Pulmonary artery endothelial cell (primary cell): Measurements from ENCODE around the gene IFNL3. TPM values are rescaled to one million over a fixed set of nuclear protein-coding genes. Genes with fewer than 3 reads are reported as not detected.
"Not testable (repeated sequence)": the region's sequence is repeated elsewhere in the genome, so short reads cannot be mapped to it uniquely, and the experiment has no call there.

ENCODE experiments used
- DNase-seq: peaks from one replicate; pipeline ENCODE4 v3.0.0-alpha.2; 2011; ENCODE audit warnings: low read depth, low spot score
- total RNA-seq: library from RNA; depleted of rRNA; stranded (reverse); fragments of >200 nt; gene quantifications from 2 replicates; pipeline ENCODE4 v1.2.3, GENCODE V29; 2014

IFNL3 gene
- total RNA-seq, 1 donor from 2014 or later = not detected

DNA sequence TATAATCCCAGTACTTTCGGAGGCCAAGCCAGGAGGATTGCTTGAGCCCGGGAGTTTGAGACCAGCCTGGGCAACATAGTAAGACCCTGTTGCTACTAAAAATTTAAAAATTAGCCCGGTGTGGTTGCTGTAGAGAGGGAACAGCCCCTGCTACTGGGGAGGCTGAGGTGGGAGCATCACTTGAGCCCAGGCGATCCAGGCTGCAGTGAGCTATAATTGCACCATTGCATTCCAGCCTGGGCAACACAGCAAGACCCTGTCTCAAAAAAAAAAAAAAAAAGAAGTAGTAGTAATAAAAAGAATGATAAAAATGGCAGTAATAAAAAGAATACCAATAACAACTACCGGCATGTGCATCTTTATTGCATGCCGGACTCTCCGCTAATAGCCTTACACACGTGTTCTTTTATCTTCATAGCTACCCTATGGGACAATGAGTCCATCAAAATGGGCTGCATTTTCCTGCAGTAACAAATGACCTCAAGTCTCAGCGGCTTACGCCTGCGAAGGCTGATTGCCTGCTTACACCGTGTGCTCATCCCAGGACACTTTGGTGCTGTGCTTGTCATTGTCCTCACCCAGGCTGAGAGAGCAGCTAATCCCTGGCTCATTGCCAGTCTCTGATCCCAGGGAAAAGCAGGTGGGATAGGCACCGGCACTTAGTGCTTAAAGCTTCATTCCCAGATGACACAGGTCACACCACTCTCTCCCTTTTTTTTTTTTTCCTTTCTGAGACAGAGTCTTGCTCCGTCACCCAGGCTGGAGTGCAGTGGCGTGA lies 26.4 kb downstream of the IFNL3 start:
- no peak for DNase-seq

DNA sequence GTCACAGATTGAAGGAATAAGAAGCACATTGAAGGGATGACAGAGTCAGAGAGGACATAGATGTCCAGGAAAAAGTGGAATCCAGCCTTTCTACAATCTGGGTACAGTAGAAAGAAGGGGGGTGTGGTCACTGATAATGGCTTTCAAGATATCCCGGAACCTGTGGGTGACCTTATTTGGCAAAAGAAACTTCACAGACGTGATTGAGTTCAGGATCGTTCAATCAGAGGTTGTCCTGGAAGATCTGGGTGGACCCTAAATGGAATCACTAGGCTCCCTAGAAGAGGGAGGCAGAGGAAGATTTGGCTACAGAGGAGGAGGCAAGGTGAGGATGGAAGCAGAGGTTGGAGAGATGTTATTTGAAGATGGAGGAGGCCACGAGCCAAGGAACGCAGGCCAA lies 27.7 kb downstream of the IFNL3 start:
- DNase-seq = no peak

DNA sequence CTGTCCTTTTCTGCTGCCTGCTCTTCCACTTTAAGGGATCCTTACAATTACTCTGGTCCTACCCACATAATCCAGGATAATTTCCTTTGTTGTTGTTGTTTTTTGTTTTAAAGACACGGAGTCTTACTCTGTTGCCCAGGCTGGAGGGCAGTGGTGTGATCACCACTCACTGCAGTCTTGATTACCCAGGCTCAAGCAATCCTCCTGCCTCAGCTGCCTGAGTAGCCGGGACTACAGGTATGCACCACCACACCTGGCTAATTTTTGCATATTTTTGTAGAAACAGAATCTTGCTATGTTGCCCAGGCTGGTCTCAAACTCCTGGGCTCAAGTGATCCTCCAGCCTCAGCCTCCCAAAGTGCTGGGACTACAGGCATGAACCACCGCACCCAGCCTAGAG lies 29.5 kb downstream of the IFNL3 start:
- DNase-seq = not testable (repeated sequence)

DNA sequence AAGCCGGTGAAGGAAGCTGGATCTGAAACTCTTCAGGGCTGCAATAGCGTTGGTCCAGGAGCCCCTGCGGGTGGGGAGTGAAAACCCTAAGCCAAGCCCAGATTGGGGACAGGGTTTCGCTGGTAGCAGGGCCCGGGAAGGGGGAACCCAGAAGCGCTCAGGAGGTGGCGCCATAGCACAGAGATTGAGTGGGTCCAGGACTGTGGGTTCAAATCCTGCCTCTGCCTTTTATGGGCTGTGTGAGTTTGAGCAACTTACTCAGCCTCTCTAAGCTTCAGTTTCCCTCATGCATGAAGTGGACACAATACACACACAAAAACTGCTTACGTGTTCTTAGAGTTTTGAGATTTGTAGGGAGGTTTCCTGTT lies 32.4 kb downstream of the IFNL3 start:
- DNase-seq = no peak

DNA sequence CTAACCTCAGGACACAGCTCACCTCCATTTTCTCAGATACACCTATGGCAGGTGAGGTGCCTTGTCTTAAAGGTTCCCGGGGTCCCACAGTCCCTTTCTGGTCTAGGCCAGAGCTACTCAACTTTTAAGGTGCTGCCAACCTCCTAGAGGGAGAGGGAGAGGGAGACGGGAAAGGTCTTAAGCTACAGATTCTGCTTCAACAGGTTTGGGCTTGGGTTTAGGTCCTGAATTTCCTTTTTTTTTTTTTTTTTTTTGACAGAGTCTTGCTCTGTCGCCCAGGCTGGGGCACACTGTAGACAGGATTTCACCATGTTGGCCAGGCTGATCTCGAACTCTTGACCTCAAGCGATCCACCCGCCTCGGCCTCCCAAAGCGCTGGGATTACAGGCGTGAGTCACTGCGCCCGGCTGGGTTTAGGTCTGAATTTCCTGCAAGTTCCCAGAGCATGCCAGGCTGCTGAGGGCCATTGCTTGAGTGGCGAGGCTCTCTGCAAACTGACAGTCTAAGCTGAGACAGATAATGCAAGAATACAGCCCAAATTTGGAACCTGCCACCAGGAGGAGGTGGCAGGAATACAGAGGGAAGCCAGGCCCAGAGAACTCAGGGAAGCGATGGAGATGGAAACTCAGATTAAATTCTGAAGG lies 33.0 kb downstream of the IFNL3 start:
- no peak for DNase-seq

DNA sequence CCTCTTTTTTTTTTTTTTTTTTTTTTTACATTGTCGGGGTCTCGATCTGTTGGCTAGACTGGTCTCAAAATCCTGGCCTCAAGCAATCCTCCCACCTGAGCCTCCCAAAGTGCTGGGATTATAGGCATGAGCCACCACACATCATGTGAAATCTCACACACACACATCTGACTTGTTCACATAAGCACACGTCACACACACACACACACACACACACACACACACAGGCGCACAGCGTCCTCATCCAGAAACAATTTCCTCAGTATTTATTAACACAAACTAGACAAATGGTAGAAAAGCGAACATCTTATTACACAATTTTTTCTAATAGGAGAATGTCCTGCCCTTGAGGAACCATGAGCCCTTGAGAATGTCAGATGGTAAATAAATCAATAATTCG lies 35.6 kb downstream of the IFNL3 start:
- DNase-seq = no peak

DNA sequence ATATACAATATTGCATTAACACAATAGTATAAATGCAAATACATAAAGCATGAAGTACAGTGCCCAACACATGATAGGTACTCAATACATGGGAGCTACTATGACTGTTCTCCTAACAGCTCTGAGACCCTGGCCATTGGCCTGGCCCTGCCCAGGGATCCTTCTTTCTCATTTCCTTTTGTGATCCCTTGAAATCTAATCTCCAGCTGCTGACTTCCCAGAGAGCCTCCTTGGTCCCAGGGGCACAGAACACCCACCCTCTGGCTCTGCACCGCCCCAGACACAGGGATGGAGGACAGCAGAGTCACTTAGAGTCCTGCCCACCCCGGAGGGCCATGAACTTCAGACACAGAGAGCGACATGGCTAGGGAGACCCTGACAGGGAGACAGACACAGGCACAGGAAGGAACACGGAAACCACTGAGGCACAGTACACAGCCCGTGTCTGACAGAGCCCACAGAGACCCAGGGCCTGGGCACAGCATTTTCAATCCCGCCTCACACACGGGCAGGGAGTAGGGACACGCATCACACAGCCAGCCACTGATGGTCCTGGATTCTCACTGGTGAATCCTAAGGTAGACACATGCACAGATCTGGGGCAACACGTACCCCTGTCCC lies 36.5 kb downstream of the IFNL3 start:
- no peak for DNase-seq

DNA sequence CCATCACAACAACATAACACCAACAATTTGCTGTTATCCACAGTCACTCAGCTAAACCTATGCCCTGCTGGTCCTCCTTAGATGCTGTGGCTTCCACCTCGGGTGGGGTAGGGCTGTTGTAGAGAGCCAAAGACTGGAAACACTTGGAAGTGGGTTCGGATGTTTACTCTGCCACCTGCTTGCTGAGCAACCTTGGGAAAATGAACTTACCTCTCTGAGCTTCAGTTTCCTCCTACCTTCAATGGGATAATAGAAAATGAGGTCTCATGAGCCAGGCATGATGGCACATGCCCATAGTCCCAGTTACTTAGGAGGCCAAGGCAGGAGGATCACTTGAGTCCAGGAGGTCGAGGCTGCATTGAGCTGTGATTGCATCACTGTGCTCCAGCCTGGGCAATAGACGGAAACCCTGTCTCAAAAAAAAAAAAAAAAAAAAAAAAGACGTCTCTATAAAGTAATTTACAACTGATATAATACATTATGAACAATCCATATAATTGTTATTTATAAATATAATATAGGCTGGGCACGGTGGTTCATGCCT lies 37.4 kb downstream of the IFNL3 start:
- DNase-seq = no peak

DNA sequence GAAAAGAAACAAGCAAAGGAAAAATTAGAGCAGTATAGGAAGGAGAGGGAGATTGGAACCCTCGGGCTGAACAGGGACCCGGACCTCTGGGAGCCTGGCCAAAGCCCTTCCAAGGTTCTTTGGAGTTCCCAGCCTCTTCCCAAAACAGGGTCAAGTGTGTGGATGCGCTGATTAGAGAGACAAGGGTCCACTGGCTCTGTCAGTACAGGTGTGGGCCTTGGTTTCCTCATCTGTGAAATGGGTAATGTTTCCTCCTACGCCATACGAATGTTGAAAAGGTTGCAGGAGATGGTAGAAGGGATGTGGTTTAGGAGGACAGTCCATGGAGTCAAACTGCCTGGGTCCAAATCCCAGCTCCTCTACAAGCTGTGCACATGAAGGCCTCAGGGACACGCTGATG lies 38.7 kb downstream of the IFNL3 start:
- no peak for DNase-seq

DNA sequence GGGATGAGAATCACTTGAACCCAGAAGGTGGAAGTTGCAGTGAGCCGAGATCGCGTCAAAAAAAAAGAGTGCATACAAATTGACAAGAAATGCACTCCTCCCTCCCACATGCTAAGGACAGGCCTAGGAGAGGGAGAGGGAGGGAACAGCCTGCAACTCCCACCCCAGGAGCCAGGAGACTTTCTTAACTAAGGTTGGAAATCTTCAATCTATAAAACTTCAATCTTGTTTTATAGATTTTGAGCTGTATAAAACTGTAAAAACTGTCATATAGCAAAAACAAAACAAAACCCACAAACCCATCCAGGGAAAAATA lies 39.4 kb downstream of the IFNL3 start:
- DNase-seq = no peak

DNA sequence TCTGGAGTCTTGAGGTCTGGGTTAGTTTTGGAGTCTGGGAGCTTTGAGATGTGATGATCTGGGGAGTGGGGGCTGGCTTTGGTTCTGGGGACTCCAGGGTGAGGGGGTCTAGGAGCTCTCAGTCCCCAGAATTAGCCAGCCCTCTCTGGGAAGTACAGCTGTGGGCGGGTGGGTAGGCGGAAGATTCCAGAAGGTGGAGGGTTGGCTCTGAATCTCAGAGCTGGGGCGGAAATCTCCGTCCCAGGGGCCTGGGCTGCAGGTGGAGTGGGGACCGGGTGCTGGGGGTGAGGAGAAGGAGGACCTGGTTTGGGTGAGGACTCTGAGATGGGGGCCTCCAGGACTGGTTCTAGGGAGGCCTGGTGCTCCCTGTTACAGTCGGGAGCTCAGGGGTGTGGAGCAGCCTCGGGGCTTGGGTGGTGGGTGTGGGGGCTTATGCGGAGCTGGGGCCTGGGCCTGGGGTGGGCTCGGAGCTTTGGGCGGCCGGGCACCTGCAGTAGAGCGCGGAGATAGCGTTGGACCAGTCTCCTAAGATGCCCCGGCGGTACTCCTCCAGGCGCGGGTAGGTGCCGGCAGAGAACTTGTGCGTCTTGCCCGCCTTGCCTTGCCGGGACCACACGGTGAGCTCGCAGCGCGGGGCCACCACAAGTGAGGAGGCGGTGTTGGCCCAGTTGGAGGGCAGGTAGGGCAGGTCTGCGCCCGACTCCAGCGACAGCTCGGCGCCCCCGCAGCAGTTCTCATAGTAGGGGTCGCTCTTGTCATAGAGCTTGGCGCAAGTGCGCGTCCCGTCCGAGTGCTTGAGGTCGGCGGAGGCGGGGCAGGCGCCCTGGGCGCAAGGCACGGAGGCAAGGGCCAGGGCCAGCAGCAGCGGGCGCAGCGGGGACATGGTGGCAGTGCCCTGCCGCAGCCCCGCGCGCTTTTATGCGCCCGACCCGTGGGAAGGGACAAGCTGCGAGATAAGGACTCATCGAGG lies 41.1 kb downstream of the IFNL3 start, which contains the start of gene SYCN:
Gene SYCN, minus strand, starts transcription at position 892 of the 970 bp plus-strand sequence. Its CDS starts 9 bp downstream, at position 883.
- DNase-seq = no peak

DNA sequence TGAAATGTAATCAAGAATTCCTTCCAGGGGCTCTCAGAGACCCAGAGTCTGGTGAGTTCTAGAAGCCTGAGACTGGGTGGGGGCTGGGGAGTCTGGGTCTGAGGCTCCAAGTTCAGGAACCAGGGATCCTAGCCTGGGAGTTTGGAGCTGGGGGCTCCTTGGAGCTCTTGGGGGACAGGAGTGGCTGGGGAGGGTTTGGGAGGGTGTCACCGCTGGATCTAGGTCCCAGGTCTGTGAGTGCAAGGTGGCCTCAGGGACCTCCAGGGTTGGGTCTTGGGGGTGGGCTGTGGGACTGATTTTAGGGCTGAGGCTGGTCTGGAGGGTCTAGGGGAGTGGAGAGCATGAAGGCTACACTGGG lies 41.8 kb downstream of the IFNL3 start:
- DNase-seq = no peak

DNA sequence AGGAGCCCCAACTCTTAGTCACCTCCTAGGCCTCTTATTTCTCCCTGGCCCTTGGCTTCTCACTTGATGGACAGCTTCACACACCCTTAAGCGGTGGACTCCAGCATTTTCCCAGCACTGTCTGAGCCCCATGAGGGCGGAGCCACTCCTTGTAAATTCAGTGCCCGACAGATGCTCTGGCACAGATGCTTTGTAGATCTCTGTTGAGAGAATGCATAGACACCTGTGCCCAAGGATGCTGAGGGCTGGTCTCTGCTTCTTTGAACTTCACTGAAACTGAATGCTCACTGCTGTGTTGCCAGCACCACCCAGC lies 44.0 kb downstream of the IFNL3 start:
- no peak for DNase-seq

DNA sequence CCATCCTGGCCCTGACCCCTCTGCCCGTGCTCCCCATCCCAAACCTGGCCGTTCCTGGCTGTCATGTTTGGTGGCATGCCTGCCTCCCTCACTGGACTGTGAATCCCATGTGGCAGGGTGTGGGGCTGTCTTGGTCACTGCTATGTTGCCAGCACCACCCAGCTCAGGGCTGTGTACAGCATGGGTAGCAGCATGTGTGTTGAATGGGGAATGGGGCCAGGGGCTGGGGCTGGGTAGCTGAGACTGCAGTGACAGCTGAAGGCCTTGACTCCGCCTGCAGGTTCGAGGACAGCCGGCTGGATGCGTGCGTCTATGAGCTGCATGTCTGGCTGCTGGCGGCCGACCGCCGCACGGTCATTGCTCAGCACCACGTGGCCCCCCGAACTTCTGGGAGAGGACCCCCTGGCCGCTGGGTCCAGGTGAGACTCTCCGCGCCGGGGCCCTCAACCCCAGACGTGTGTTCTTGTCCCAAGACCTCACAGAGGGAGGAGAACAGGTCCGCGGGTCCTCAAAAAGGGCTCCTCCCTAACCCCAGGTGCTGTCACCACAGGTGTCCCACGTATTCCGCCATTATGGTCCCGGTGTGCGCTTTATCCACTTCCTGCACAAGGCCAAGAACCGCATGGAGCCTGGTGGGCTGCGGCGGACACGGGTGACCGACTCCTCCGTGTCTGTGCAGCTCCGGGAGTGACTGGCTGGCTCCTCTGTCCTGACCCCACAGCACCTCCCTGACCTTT lies 44.6 kb downstream of the IFNL3 start:
- no peak for DNase-seq

DNA sequence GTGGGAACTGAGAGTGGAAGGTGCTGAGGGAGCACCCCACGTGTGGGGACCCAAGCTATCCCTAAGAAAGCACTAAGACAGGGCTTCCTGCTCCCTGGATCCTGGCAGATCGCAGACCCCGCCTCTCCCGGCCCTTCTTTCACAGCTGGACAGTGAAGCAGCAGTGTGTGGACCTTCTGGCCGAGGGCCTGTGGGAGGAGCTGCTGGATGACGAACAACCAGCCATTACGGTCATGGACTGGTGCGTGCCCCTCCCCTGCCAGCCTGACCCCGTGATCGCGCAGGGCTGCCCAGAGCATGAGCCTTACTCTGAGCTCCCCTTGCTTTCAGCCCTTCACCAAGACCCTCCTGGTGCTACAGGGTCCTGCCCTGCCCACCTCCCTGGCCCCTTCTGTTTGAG lies 45.8 kb downstream of the IFNL3 start:
- no peak for DNase-seq

DNA sequence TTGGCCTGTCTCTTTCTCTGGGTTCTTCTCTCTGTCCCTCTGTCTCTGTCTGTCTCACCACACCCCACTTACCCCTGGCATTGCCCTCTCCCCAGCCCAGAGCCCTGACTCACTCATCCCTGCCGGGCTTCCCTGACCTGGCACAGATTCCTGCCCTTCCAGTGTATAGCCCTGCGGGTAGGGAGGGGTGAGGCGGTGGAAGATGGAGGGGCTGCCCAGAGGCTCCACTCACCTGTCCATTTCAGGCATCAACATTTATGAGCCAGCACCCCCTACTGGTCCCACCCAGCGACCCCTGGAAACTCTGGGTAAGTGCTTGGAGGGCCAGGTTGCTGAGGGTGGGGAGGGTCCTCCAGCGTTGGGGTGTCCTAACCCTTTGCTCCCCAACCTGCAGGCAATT lies 47.0 kb downstream of the IFNL3 start:
- DNase-seq = no peak

DNA sequence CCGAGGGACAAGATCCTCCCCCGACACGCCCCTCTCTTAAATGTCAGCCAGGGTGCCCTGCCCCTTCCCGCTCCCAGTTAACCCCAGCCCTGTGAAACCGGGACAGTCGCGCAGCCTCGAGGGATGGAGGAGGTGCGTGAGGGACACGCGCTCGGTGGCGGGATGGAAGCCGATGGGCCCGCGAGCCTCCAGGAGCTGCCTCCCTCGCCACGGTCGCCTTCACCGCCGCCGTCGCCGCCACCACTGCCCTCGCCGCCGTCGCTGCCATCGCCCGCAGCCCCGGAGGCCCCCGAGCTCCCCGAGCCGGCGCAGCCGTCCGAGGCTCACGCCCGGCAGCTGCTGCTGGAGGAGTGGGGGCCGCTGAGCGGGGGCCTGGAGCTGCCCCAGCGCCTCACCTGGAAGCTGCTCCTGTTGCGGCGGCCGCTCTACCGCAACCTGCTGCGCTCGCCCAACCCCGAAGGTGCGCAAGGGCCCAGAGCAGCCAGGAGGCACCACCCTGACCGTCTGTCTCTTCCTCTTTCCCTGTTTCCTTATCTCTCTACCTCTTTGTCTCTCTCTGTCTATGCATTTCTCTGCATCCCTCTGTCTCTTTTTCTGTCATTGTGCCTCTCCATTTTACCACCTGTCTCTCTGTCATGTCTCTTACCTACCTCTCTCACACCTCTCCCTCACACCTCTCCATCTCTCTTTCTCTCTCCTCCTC lies 47.8 kb downstream of the IFNL3 start, which contains the start of gene NCCRP1:
Gene NCCRP1, plus strand, starts transcription at position 105 of the 703 bp plus-strand sequence. Its CDS starts 19 bp downstream, at position 124.
- no peak for DNase-seq

DNA sequence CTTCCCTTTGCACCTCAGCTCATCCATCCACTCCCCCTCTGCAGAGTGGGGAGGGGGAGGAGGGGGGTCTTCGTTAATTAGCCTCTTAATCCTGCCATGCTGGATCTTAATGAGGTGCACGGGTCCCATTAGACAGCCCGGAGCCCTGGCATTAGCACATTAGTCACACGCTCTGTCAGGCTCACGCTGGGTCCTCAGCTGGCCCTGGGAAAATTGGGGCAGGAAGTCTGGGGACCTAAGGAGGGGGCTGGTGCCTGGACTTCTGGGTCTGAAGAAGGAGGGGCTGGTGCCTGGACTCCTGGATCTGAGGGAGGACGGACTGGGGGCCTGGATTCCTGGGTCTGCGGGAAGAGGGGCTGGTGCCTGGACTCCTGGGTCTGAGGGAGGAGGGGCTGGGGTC lies 48.5 kb downstream of the IFNL3 start:
- DNase-seq = no peak

DNA sequence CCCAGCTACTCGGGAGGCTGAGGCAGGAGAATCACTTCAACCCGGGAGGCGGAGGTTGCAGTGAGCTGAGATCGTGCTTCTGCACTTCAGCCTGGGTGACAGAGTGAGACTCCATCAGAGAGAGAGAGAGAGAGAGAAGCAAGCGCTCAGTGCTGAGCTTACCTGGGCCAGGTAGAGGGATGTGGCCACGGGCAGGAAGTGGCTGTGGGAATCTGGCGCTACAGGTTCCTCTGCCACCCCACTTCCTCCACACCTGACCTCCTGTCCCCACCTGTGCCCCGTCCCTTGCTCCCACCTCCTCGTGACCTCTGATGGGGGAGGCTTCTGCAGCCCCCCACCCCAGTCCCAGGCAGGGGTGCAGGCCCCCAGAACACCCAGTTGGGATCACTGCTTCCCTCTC lies 49.1 kb downstream of the IFNL3 start:
- no peak for DNase-seq

DNA sequence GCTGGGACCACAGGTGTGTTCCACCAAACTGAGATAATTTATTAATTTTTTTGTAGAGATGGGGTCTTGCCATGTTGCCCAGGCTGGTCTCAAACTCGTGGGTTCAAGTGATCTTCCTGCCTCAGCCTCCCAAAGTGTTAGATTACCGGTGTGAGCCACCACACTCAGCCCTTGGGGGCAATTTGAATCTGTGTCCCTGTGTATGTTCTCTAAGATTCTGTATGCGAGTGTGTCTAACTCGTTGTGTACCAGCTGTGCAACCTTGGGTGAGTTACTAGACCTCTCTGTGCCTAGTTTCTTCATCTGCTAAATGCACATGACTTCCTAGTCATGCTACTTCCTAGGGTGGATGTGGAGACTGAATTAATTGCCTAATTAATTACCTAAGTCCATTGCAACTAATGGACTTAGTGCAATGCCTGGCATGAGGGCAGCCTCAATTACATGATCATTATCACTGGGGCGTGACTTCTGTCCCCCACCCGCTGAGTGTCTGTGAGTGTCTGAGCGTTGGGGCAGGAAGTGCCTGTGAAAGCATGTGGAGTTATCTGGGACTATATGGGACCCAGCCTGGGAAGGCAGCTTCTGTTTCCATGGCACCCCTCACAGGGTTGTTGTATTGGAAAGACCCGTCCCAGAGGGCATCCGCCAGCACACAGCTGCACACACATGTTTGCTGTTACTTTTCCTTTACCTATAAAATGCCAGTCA lies 49.8 kb downstream of the IFNL3 start:
- no peak for DNase-seq
